Neural cell (in vitro differentiated cells): ENCODE data around the gene SLC19A1.

ENCODE experiments used
- EP300 ChIP-seq: fragments of 450-650 bp; conservative IDR thresholded peaks from 2 replicates; pipeline ENCODE4 v1.6.1; 2014; ENCODE audit warnings: antibody characterized with exemption, mild to moderate bottlenecking, moderate library complexity; ENCODE audit not compliant: poor library complexity, severe bottlenecking
- EZH2 ChIP-seq: fragments of 200-600, 300-800 bp; shearing (Covaris generic), sonication (generic); IDR thresholded peaks from 2 replicates; pipeline ENCODE4 v1.6.1; 2014; ENCODE audit warnings: antibody characterized with exemption, low read length, borderline replicate concordance, mild to moderate bottlenecking; ENCODE audit not compliant: insufficient read depth, poor library complexity, severe bottlenecking
- MXI1 ChIP-seq: fragments of 450-650 bp; conservative IDR thresholded peaks from 2 replicates; pipeline ENCODE4 v1.6.1; 2014; ENCODE audit warnings: antibody characterized with exemption, mild to moderate bottlenecking; ENCODE audit not compliant: poor library complexity, severe bottlenecking
- POLR2AphosphoS5 ChIP-seq: IDR thresholded peaks from 2 replicates; pipeline ENCODE4 v1.6.1; 2012
- RAD21 ChIP-seq: fragments of 450-650 bp; conservative IDR thresholded peaks from 2 replicates; pipeline ENCODE4 v1.6.1; 2014; ENCODE audit warnings: antibody characterized with exemption, mild to moderate bottlenecking, moderate library complexity
- TAF1 ChIP-seq: IDR thresholded peaks from 2 replicates; pipeline ENCODE4 v1.6.1; 2012; ENCODE audit warnings: low read depth
- TF ChIP-seq, protein P1 (sequence below): fragments of 450-650 bp; IDR thresholded peaks from 2 replicates; pipeline ENCODE4 v1.5.1; 2014; ENCODE audit warnings: antibody characterized with exemption, mild to moderate bottlenecking, moderate library complexity; ENCODE audit not compliant: poor library complexity, severe bottlenecking
- TF ChIP-seq, protein P2 (sequence below): IDR thresholded peaks from 2 replicates; pipeline ENCODE4 v1.6.1; 2012; ENCODE audit warnings: borderline replicate concordance

DNA sequence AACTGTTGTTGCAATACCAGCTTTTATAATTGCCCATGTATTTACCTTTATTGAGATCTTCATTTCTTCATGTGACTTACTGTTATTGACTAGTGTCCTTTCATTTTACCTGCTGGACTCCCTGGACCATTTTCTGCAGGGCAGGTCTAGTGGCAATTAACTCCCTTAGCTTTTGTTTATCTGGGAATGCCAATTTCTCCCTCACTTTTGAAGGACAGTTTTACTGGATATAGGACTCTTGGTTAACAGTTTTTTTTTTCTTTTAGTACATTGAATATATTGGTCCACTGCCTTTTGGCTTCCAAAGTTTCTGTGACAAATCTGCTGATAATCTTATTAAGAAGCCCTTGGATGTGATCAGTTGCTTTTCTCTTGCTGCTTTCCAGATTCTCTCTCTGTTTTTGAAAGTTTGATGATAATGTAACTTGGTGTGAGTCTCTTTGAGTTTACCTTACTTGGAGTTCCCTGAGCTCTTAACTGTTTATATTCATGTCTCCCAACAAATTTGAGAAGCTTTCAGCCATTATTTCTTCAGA is 80.4 kb downstream of the SLC19A1 start:
- TF ChIP-seq, protein P1, sequence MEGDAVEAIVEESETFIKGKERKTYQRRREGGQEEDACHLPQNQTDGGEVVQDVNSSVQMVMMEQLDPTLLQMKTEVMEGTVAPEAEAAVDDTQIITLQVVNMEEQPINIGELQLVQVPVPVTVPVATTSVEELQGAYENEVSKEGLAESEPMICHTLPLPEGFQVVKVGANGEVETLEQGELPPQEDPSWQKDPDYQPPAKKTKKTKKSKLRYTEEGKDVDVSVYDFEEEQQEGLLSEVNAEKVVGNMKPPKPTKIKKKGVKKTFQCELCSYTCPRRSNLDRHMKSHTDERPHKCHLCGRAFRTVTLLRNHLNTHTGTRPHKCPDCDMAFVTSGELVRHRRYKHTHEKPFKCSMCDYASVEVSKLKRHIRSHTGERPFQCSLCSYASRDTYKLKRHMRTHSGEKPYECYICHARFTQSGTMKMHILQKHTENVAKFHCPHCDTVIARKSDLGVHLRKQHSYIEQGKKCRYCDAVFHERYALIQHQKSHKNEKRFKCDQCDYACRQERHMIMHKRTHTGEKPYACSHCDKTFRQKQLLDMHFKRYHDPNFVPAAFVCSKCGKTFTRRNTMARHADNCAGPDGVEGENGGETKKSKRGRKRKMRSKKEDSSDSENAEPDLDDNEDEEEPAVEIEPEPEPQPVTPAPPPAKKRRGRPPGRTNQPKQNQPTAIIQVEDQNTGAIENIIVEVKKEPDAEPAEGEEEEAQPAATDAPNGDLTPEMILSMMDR = no peak
- no peak for TF ChIP-seq POLR2AphosphoS5
- no peak for TF ChIP-seq TAF1
- TF ChIP-seq, protein P2, sequence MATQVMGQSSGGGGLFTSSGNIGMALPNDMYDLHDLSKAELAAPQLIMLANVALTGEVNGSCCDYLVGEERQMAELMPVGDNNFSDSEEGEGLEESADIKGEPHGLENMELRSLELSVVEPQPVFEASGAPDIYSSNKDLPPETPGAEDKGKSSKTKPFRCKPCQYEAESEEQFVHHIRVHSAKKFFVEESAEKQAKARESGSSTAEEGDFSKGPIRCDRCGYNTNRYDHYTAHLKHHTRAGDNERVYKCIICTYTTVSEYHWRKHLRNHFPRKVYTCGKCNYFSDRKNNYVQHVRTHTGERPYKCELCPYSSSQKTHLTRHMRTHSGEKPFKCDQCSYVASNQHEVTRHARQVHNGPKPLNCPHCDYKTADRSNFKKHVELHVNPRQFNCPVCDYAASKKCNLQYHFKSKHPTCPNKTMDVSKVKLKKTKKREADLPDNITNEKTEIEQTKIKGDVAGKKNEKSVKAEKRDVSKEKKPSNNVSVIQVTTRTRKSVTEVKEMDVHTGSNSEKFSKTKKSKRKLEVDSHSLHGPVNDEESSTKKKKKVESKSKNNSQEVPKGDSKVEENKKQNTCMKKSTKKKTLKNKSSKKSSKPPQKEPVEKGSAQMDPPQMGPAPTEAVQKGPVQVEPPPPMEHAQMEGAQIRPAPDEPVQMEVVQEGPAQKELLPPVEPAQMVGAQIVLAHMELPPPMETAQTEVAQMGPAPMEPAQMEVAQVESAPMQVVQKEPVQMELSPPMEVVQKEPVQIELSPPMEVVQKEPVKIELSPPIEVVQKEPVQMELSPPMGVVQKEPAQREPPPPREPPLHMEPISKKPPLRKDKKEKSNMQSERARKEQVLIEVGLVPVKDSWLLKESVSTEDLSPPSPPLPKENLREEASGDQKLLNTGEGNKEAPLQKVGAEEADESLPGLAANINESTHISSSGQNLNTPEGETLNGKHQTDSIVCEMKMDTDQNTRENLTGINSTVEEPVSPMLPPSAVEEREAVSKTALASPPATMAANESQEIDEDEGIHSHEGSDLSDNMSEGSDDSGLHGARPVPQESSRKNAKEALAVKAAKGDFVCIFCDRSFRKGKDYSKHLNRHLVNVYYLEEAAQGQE = no peak
- no peak for TF ChIP-seq RAD21
- no peak for TF ChIP-seq EP300
- no peak for TF ChIP-seq EZH2
- TF ChIP-seq MXI1 = no peak
